HL-60 (cell line): Measurements from ENCODE around the gene KBTBD12.
"Not testable (repeated sequence)": the region's sequence is repeated elsewhere in the genome, so short reads cannot be mapped to it uniquely, and the experiment has no call there.

Experiments used
- DNase-seq, 2 experiments: peaks; one replicate each; pipeline ENCODE4 v3.0.0-alpha.2; 2010 to 2020; ENCODE audit warnings: low read depth in 1 of 2, low spot score in 1 of 2
- H3K27ac ChIP-seq: fragments of 250-450 bp; sonication (Bioruptor Pico); replicated peaks from 2 replicates; pipeline ENCODE4 v1.5.1; 2020; ENCODE audit warnings: mild to moderate bottlenecking, moderate library complexity
- H3K27me3 ChIP-seq: fragments of 250-450 bp; sonication (Bioruptor Pico); 2 replicates; pipeline ENCODE4 v1.5.1; 2021; ENCODE audit warnings: mild to moderate bottlenecking, moderate library complexity; ENCODE audit not compliant: insufficient read depth, poor library complexity, severe bottlenecking
- H3K4me3 ChIP-seq: replicated peaks from 2 replicates; pipeline ENCODE4 v1.5.1; 2011; ENCODE audit warnings: mild to moderate bottlenecking, control low read depth, low read length; ENCODE audit not compliant: insufficient read depth
- CTCF ChIP-seq: IDR thresholded peaks from one replicate; pipeline ENCODE4 v1.5.1; 2011; ENCODE audit warnings: low read length, control low read depth, inconsistent platforms; ENCODE audit not compliant: insufficient read depth
- GABPA ChIP-seq: IDR thresholded peaks from 2 replicates; pipeline ENCODE4 v1.6.1; 2012; ENCODE audit warnings: low read depth
- POLR2AphosphoS5 ChIP-seq: IDR thresholded peaks from 2 replicates; pipeline ENCODE4 v1.6.1; 2012; ENCODE audit warnings: low read depth
- REST ChIP-seq: IDR thresholded peaks from 2 replicates; pipeline ENCODE4 v1.6.1; 2012; ENCODE audit warnings: low read depth; ENCODE audit not compliant: insufficient replicate concordance
- SPI1 ChIP-seq: IDR thresholded peaks from 2 replicates; pipeline ENCODE4 v1.6.1; 2012; ENCODE audit warnings: low read depth, mild to moderate bottlenecking, borderline replicate concordance

Gene KBTBD12

GRCh38 chr3:127867986-127868385 is 47.0 kb upstream of the KBTBD12 start:
- Histone ChIP-seq H3K4me3 (no peak overlapping the region), H3K27ac (no peak overlapping the region), H3K27me3 (no peaks in the 10 kb centered on the region)
- no peak for DNase-seq
- TF ChIP-seq CTCF (no peak), REST (no peak), POLR2AphosphoS5 (no peak), SPI1 (no peak)

GRCh38 chr3:127870156-127870555 is 44.9 kb upstream of the KBTBD12 start:
- H3K27ac ChIP-seq, result no peak overlapping the region
- H3K4me3 ChIP-seq, result no peak overlapping the region
- no peak for TF ChIP-seq GABPA
- TF ChIP-seq REST, result no peak
- no peak for DNase-seq
- H3K27me3 ChIP-seq, result no peaks in the 10 kb centered on the region

- not testable (repeated sequence) for DNase-seq, H3K27ac ChIP-seq
These were observed 40.9 kb upstream of the KBTBD12 start for GRCh38 chr3:127874097-127874496.

GRCh38 chr3:127881586-127881985 is 33.4 kb upstream of the KBTBD12 start:
- no peak for DNase-seq
- Histone ChIP-seq H3K27me3 (no peaks in the 10 kb centered on the region), H3K27ac (no peak overlapping the region), H3K4me3 (no peak overlapping the region)
- TF ChIP-seq GABPA (no peak), REST (no peak), POLR2AphosphoS5 (no peak), CTCF (no peak), SPI1 (no peak)

More at GRCh38 chr3:127874097-127874496, 40.9 kb upstream of the KBTBD12 start:
- H3K4me3 ChIP-seq, H3K27me3 ChIP-seq: not testable (repeated sequence)
